Retinal pigment epithelial cell (primary cell): Measurements from ENCODE around the gene SPEG.

Experiments
- DNase-seq: peaks from one replicate; pipeline ENCODE4 v3.0.0-alpha.2; 2010; ENCODE audit warnings: low read depth
- H3K4me3 ChIP-seq: 2 replicates; pipeline ENCODE4 v1.5.1; 2011; ENCODE audit warnings: mild to moderate bottlenecking, low read length, control low read depth, moderate library complexity
- CTCF ChIP-seq: conservative IDR thresholded peaks from 2 replicates; pipeline ENCODE4 v1.5.1; 2011; ENCODE audit warnings: low read depth, low read length, control low read depth, inconsistent platforms

Gene SPEG

GRCh38 chr2:219524817-219525216, 90.2 kb downstream of the SPEG start:
- no peak for DNase-seq
- H3K4me3 ChIP-seq = no peak overlapping the region
- no peak for TF ChIP-seq CTCF

GRCh38 chr2:219525533-219526232, 91.0 kb downstream of the SPEG start:
- DNase-seq = no peak
- no peak for TF ChIP-seq CTCF
- no peak overlapping the region for H3K4me3 ChIP-seq

GRCh38 chr2:219526320-219527075, 91.9 kb downstream of the SPEG start:
- DNase-seq = no peak
- no peak overlapping the region for H3K4me3 ChIP-seq
- TF ChIP-seq CTCF = no peak

GRCh38 chr2:219527076-219527394, 92.4 kb downstream of the SPEG start:
- DNase-seq = no peak
- no peak for TF ChIP-seq CTCF
- H3K4me3 ChIP-seq = no peak overlapping the region

- no peak overlapping the region for H3K4me3 ChIP-seq
- no peak for TF ChIP-seq CTCF
- DNase-seq = no peak
Observed at GRCh38 chr2:219527472-219527871, 92.8 kb downstream of the SPEG start.

GRCh38 chr2:219530048-219530963, 95.7 kb downstream of the SPEG start:
- peak overlapping the region; percentile 18 for H3K4me3 ChIP-seq
- peak; percentile 94 for TF ChIP-seq CTCF
- no peak for DNase-seq
